IMR-90 (cell line): Measurements from ENCODE around the gene CDRT15. TPM values are rescaled to one million over a fixed set of nuclear protein-coding genes. Genes with fewer than 3 reads are reported as not detected.

Experiments used
- ATAC-seq: fragments of 200-7000 bp; cut with Tn5 transposase; 2 replicates; pipeline ENCODE4 v1.9.1; 2020; ENCODE audit warnings: low read depth, mild to moderate bottlenecking, moderate library complexity
- BruUV-seq: library from RNA; stranded (reverse); fragments of 400-500 nt; replicated peaks from 2 replicates; lab custom pipeline; 2021; lab: Mats Ljungman, UMichigan
- CTCF ChIA-PET: fragments of 300-600 bp; formaldehyde crosslinking; extraction: SDS; loops from one replicate; lab custom pipeline; 2021; ENCODE audit warnings: antibody characterized with exemption; lab: Yijun Ruan, JAX
- POLR2A ChIA-PET: fragments of 300-600 bp; sonication (Branson Sonifier 250); formaldehyde crosslinking; loops from one replicate; lab custom pipeline; 2022; ENCODE audit warnings: antibody characterized with exemption; ENCODE audit not compliant: unreplicated experiment; lab: Charles Lee
- DNase-seq: peaks from one replicate; pipeline ENCODE4 v3.0.0; 2013
- H2AFZ ChIP-seq: replicated peaks from 2 replicates; pipeline ENCODE3; 2013; ENCODE audit warnings: low read length, mild to moderate bottlenecking; ENCODE audit not compliant: poor library complexity
- H2AK5ac ChIP-seq: 2 replicates; pipeline ENCODE4 v1.6.1; 2013; ENCODE audit warnings: low read depth, low read length, inconsistent platforms
- H2AK9ac ChIP-seq: replicated peaks from 2 replicates; pipeline ENCODE3; 2013; ENCODE audit warnings: mild to moderate bottlenecking, low read depth, low read length, moderate library complexity; ENCODE audit not compliant: poor library complexity
- H2BK120ac ChIP-seq: 2 replicates; pipeline ENCODE4 v1.6.1; 2013; ENCODE audit warnings: low read depth, low read length, inconsistent platforms
- H2BK15ac ChIP-seq: 3 replicates; pipeline ENCODE4 v1.6.1; 2013; ENCODE audit warnings: low read depth, low read length, inconsistent platforms
- H2BK20ac ChIP-seq: 2 replicates; pipeline ENCODE4 v1.6.1; 2013; ENCODE audit warnings: low read depth, mild to moderate bottlenecking, inconsistent platforms, low read length, moderate library complexity
- H2BK5ac ChIP-seq: 2 replicates; pipeline ENCODE4 v1.6.1; 2013; ENCODE audit warnings: mild to moderate bottlenecking, low read depth, low read length, inconsistent platforms; ENCODE audit not compliant: poor library complexity, severe bottlenecking
- H3K14ac ChIP-seq: replicated peaks from 2 replicates; pipeline ENCODE4 v1.6.1; 2013; ENCODE audit warnings: low read depth, low read length, inconsistent platforms
- H3K18ac ChIP-seq: 2 replicates; pipeline ENCODE4 v1.6.1; 2013; ENCODE audit warnings: low read depth, low read length, control low read depth
- H3K23ac ChIP-seq: 2 replicates; pipeline ENCODE4 v1.6.1; 2013; ENCODE audit warnings: low read depth, low read length, inconsistent platforms
- H3K27ac ChIP-seq: 2 replicates; pipeline ENCODE4 v1.5.1; 2013; ENCODE audit warnings: mild to moderate bottlenecking, control low read depth, low read length; ENCODE audit not compliant: insufficient read depth
- H3K27me3 ChIP-seq: 2 replicates; pipeline ENCODE4 v1.6.1; 2013; ENCODE audit warnings: low read length; ENCODE audit not compliant: control insufficient read depth, insufficient read depth
- H3K36me3 ChIP-seq: 2 replicates; pipeline ENCODE4 v1.6.1; 2013; ENCODE audit warnings: low read length, mixed read lengths; ENCODE audit not compliant: control insufficient read depth, insufficient read depth
- H3K4ac ChIP-seq: 2 replicates; pipeline ENCODE4 v1.6.1; 2013; ENCODE audit warnings: low read depth, low read length, inconsistent platforms
- H3K4me1 ChIP-seq: 2 replicates; pipeline ENCODE4 v1.6.1; 2013; ENCODE audit warnings: low read length, mixed read lengths; ENCODE audit not compliant: control insufficient read depth, insufficient read depth
- H3K4me2 ChIP-seq: 2 replicates; pipeline ENCODE4 v1.6.1; 2013; ENCODE audit warnings: low read depth, mild to moderate bottlenecking, control low read depth, low read length, moderate library complexity
- H3K4me3 ChIP-seq: 2 replicates; pipeline ENCODE4 v1.5.1; 2013; ENCODE audit warnings: low read depth, mild to moderate bottlenecking, control low read depth, low read length, moderate library complexity; ENCODE audit not compliant: insufficient read depth
- H3K56ac ChIP-seq: 2 replicates; pipeline ENCODE4 v1.6.1; 2013; ENCODE audit warnings: low read length, inconsistent platforms; ENCODE audit not compliant: insufficient read depth; ENCODE audit errors: extremely low read depth
- H3K79me1 ChIP-seq, 2 experiments: 2 replicates each; pipeline ENCODE4 v1.6.1; 2013; ENCODE audit warnings: low read length in 2 of 2, inconsistent platforms in 1 of 2, low read depth in 1 of 2
- H3K9ac ChIP-seq: 2 replicates; pipeline ENCODE4 v1.6.1; 2013; ENCODE audit warnings: low read depth, low read length, control low read depth
- H3K9me1 ChIP-seq: 2 replicates; pipeline ENCODE4 v1.6.1; 2013; ENCODE audit warnings: low read length, inconsistent platforms; ENCODE audit not compliant: insufficient read depth
- H3K9me3 ChIP-seq: 2 replicates; pipeline ENCODE4 v1.6.1; 2013; ENCODE audit warnings: low read length; ENCODE audit not compliant: control insufficient read depth, insufficient read depth
- H4K20me1 ChIP-seq: 2 replicates; pipeline ENCODE4 v1.6.1; 2013; ENCODE audit warnings: low read length, inconsistent platforms; ENCODE audit not compliant: insufficient read depth
- H4K5ac ChIP-seq: 2 replicates; pipeline ENCODE4 v1.6.1; 2013; ENCODE audit warnings: mild to moderate bottlenecking, low read depth, low read length, control low read depth
- H4K8ac ChIP-seq, 2 experiments: 2 replicates each; pipeline ENCODE4 v1.6.1; 2013; ENCODE audit warnings: low read depth in 2 of 2, low read length in 2 of 2, control low read depth in 1 of 2, inconsistent platforms in 1 of 2
- H4K91ac ChIP-seq: 2 replicates; pipeline ENCODE4 v1.6.1; 2013; ENCODE audit warnings: low read depth, low read length, inconsistent platforms; ENCODE audit not compliant: insufficient read depth
- BHLHE40 ChIP-seq: fragments of 150-350 bp; IDR thresholded peaks from 2 replicates; pipeline ENCODE4 v1.6.1; 2016; ENCODE audit warnings: mild to moderate bottlenecking, low read depth, low read length
- CEBPB ChIP-seq: IDR thresholded peaks from 2 replicates; pipeline ENCODE4 v1.6.1; 2012; ENCODE audit warnings: low read depth, low read length, improper control_type of control experiment
- CTCF ChIP-seq: conservative IDR thresholded peaks from 2 replicates; pipeline ENCODE4 v1.5.1; 2012; ENCODE audit warnings: mild to moderate bottlenecking, low read depth, low read length, improper control_type of control experiment
- ELK1 ChIP-seq: fragments of 150-350 bp; IDR thresholded peaks from 2 replicates; pipeline ENCODE4 v1.6.1; 2016; ENCODE audit warnings: low read depth, mild to moderate bottlenecking, low read length, moderate library complexity, borderline replicate concordance
- FOS ChIP-seq: fragments of 150-350 bp; IDR thresholded peaks from 2 replicates; pipeline ENCODE4 v1.6.1; 2016; ENCODE audit warnings: low read depth, low read length
- MAFK ChIP-seq: IDR thresholded peaks from 2 replicates; pipeline ENCODE4 v1.6.1; 2012; ENCODE audit warnings: low read depth, low read length, improper control_type of control experiment
- MAZ ChIP-seq: IDR thresholded peaks from 2 replicates; pipeline ENCODE4 v1.6.1; 2012; ENCODE audit warnings: low read depth, mild to moderate bottlenecking, low read length, improper control_type of control experiment, moderate library complexity, borderline replicate concordance
- MXI1 ChIP-seq: IDR thresholded peaks from 2 replicates; pipeline ENCODE4 v1.6.1; 2012; ENCODE audit warnings: low read depth, mild to moderate bottlenecking, low read length, moderate library complexity, borderline replicate concordance
- NFE2L2 ChIP-seq: fragments of 150-350 bp; IDR thresholded peaks from 2 replicates; pipeline ENCODE4 v1.6.1; 2016; ENCODE audit warnings: low read depth, mild to moderate bottlenecking, low read length
- POLR2A ChIP-seq: IDR thresholded peaks from 2 replicates; pipeline ENCODE4 v1.6.1; 2012; ENCODE audit warnings: mild to moderate bottlenecking, low read depth, low read length
- RAD21 ChIP-seq: IDR thresholded peaks from 2 replicates; pipeline ENCODE4 v1.6.1; 2012; ENCODE audit warnings: low read length, improper control_type of control experiment
- RCOR1 ChIP-seq: IDR thresholded peaks from 2 replicates; pipeline ENCODE4 v1.6.1; 2012; ENCODE audit warnings: mild to moderate bottlenecking, low read length, improper control_type of control experiment; ENCODE audit not compliant: insufficient replicate concordance
- RFX5 ChIP-seq: IDR thresholded peaks from 2 replicates; pipeline ENCODE4 v1.8.0; 2012; ENCODE audit warnings: low read depth, mild to moderate bottlenecking, low read length, moderate library complexity
- SMC3 ChIP-seq: fragments of 150-350 bp; IDR thresholded peaks from 2 replicates; pipeline ENCODE4 v1.6.1; 2016; ENCODE audit warnings: low read depth, mild to moderate bottlenecking, antibody characterized with exemption, low read length, moderate library complexity
- USF2 ChIP-seq: fragments of 150-350 bp; IDR thresholded peaks from 2 replicates; pipeline ENCODE4 v1.6.1; 2017; ENCODE audit warnings: mild to moderate bottlenecking, antibody characterized with exemption, low read length, low read depth
- WGBS, 2 experiments: methylation state at CpG; one replicate each; pipeline versions ENCODE4 v1.1.5 to v1.1.7; 2013; ENCODE audit warnings: missing lambda C conversion rate in 2 of 2; ENCODE audit not compliant: insufficient read length in 1 of 2; ENCODE audit errors: extremely low coverage in 2 of 2; 5-methylcytosine and 5-hydroxymethylcytosine counted together
- dilution Hi-C: fragments of 300-500 bp; cut with HindIII; formaldehyde crosslinking; loops from one replicate; pipeline ENCODE4 v1.14.3; 2018; ENCODE audit warnings: low sequenced_read_pairs; ENCODE audit not compliant: unreplicated experiment
- in situ Hi-C: fragments of 300-500 bp; cut with MboI; formaldehyde crosslinking; loops from 3 replicates; pipeline ENCODE4 v1.14.3; 2019; ENCODE audit warnings: low sequenced_read_pairs, inconsistent platforms, mixed read lengths
- intact Hi-C: fragments of 100-400 bp; cut with micrococcal nuclease; formaldehyde crosslinking; loops from 2 replicates; pipeline ENCODE4 v1.10.0; 2022
- polyA plus RNA-seq, 3 experiments: library from polyadenylated mRNA; depleted of rRNA; stranded (reverse); fragments of >200 nt; gene quantifications; 2 replicates each; pipeline ENCODE4 v1.2.3, GENCODE V29; 2012; ENCODE audit warnings: low replicate concordance in 1 of 3
- total RNA-seq: library from RNA; depleted of rRNA; stranded (reverse); fragments of >200 nt; gene quantifications from 2 replicates; pipeline ENCODE4 v1.2.3, GENCODE V29; 2012

The CDRT15 gene
- total and polyA plus RNA-seq, 2 of the 4 experiments (the other 2 are of a cell fraction), result not detected

- no peak overlapping the region for H3K56ac ChIP-seq
- H3K79me1 ChIP-seq, result no peaks in the 10 kb centered on the region
- no peak overlapping the region for H3K4ac ChIP-seq
- POLR2A ChIA-PET, result no interaction called here
- no peak overlapping the region for H2BK5ac ChIP-seq
- H3K23ac ChIP-seq, result no peak overlapping the region
- no peak overlapping the region for H2BK15ac ChIP-seq
- no peak overlapping the region for H3K9ac ChIP-seq
- no peak overlapping the region for H2BK20ac ChIP-seq
- H3K36me3 ChIP-seq, result peaks cover 3% of the 10 kb centered on the region; the same call in 1 of the 2 replicates
- no peak overlapping the region for H4K91ac ChIP-seq
- H3K4me3 ChIP-seq, result no peak overlapping the region
- CTCF ChIA-PET, result interaction anchor here (0.6 kb wide), 1 partner anchor 603 kb away, joined by 3 read pairs; no protein-coding TSS in a partner anchor
- no peak overlapping the region for H3K14ac ChIP-seq
- no peak overlapping the region for H2AK5ac ChIP-seq
- no peak for ATAC-seq
- no peak overlapping the region for H3K18ac ChIP-seq
- H2AK9ac ChIP-seq, result no peak overlapping the region
- H3K9me1 ChIP-seq, result peaks cover 5% of the 10 kb centered on the region; the same call in 1 of the 2 replicates
- dilution Hi-C loops (no loop called here), intact Hi-C loops (no loop called here), in situ Hi-C loops (no loop called here)
- no peak overlapping the region for H2AFZ ChIP-seq
- H3K27ac ChIP-seq, result no peak overlapping the region
- H3K4me1 ChIP-seq, result no peaks in the 10 kb centered on the region
- no peaks in the 10 kb centered on the region for H3K27me3 ChIP-seq
- H3K9me3 ChIP-seq, result no peaks in the 10 kb centered on the region
- no peaks in the 10 kb centered on the region for H4K20me1 ChIP-seq
- no TSS peak for BruUV-seq
- TF ChIP-seq MAZ, result no peak
- no peak for TF ChIP-seq NFE2L2
- no peak for TF ChIP-seq CTCF
- no peak for TF ChIP-seq MXI1
- TF ChIP-seq MAFK, result no peak
- no peak for TF ChIP-seq BHLHE40
- no peak for TF ChIP-seq RAD21
- no peak for TF ChIP-seq USF2
- TF ChIP-seq FOS, result no peak
- no peak for TF ChIP-seq RFX5
- TF ChIP-seq POLR2A, result no peak
- TF ChIP-seq RCOR1, result no peak
- no peak for TF ChIP-seq CEBPB
- no peak for TF ChIP-seq SMC3
- TF ChIP-seq ELK1, result no peak
- no peak for DNase-seq
- H4K8ac ChIP-seq, result no peak overlapping the region
- no peak overlapping the region for H2BK120ac ChIP-seq
- no peak overlapping the region for H3K4me2 ChIP-seq
- WGBS, 2 experiments, result no CpG with 5 or more reads among the region's 4 CpGs
- no peak overlapping the region for H4K5ac ChIP-seq
Measured at GRCh38 chr17:14197586-14197985, 39.1 kb downstream of the CDRT15 start.
